PFSK-1 (cell line): Measurements from ENCODE around the gene SFTPB.

ENCODE experiments used
- POLR2AphosphoS5 ChIP-seq: IDR thresholded peaks from 2 replicates; pipeline ENCODE4 v1.6.1; 2012; ENCODE audit warnings: low read depth, mild to moderate bottlenecking, control low read depth, low read length, moderate library complexity
- REST ChIP-seq, 2 experiments: IDR thresholded peaks; 2 replicates each; pipeline versions ENCODE4 v1.6.1 to v1.8.0; 2011 to 2012; ENCODE audit warnings: low read depth in 2 of 2, low read length in 2 of 2, control low read depth in 1 of 2, inconsistent platforms in 1 of 2, mild to moderate bottlenecking in 1 of 2, moderate library complexity in 1 of 2; ENCODE audit not compliant: insufficient read depth in 1 of 2
- SIN3A ChIP-seq: IDR thresholded peaks from 2 replicates; pipeline ENCODE4 v1.6.1; 2012; ENCODE audit warnings: mild to moderate bottlenecking, low read length, moderate library complexity, borderline replicate concordance; ENCODE audit not compliant: insufficient read depth

DNA sequence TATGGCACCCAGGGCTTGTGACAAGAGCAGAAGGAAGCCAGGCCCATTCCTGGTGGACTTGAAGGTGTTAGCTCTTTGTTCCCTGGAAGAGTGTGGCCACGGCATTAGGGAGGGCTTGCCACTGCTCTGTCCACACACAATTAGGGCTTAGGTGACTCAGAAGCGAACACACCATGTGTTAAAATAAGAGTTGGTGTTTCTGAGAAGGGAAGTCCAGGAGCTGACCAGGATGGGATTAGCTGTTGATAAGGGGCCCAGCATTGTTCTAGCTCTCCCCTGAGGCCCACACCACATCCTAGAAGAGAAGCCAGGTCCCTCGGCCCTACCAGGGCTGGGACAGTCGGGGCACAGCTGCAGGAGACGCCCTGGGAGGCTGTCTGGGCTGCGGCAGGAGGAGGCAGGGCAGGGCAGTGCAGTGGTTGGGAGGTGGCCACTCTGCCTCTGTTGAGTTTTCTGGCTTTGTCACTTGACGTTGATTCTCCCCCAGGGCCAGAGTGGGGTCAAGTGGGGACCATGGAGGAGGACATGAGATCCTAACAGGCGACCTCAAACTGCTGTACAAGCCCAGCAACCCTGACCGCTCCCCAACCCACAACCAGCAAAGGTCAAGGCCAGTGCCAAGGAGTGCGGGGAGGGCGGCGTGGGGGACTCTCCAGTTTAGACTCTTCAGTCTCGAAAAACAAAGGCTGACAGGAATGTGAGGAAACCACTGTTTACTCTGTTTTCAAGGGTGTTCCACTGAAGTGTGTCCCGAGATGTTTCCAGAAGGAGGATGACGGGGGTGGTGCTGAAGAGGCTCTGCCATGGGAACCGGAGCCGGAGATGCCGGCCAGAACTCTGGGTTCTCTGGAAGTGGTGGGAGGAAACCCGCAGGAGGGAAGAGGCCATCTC is 42.9 kb upstream of the SFTPB start:
- TF ChIP-seq POLR2AphosphoS5 (no peak), REST (IDR thresholded peaks at IDR 0.05; ENCODE audit: insufficient read depth in 1 of 2, low read depth in 2 of 2, low read length in 2 of 2) (no peak), SIN3A (no peak)
